IMR-90 (cell line): ENCODE measurements around the gene ZCCHC14.

Experiments used
- BHLHE40 ChIP-seq: fragments of 150-350 bp; IDR thresholded peaks from 2 replicates; pipeline ENCODE4 v1.6.1; 2016; ENCODE audit warnings: mild to moderate bottlenecking, low read depth, low read length
- CEBPB ChIP-seq: IDR thresholded peaks from 2 replicates; pipeline ENCODE4 v1.6.1; 2012; ENCODE audit warnings: low read depth, low read length, improper control_type of control experiment
- CHD1 ChIP-seq: IDR thresholded peaks from 2 replicates; pipeline ENCODE4 v1.6.1; 2012; ENCODE audit warnings: low read depth, low read length, improper control_type of control experiment
- CTCF ChIP-seq: conservative IDR thresholded peaks from 2 replicates; pipeline ENCODE4 v1.5.1; 2012; ENCODE audit warnings: mild to moderate bottlenecking, low read depth, low read length, improper control_type of control experiment
- ELK1 ChIP-seq: fragments of 150-350 bp; IDR thresholded peaks from 2 replicates; pipeline ENCODE4 v1.6.1; 2016; ENCODE audit warnings: low read depth, mild to moderate bottlenecking, low read length, moderate library complexity, borderline replicate concordance
- FOS ChIP-seq: fragments of 150-350 bp; IDR thresholded peaks from 2 replicates; pipeline ENCODE4 v1.6.1; 2016; ENCODE audit warnings: low read depth, low read length
- MAZ ChIP-seq: IDR thresholded peaks from 2 replicates; pipeline ENCODE4 v1.6.1; 2012; ENCODE audit warnings: low read depth, mild to moderate bottlenecking, low read length, improper control_type of control experiment, moderate library complexity, borderline replicate concordance
- MXI1 ChIP-seq: IDR thresholded peaks from 2 replicates; pipeline ENCODE4 v1.6.1; 2012; ENCODE audit warnings: low read depth, mild to moderate bottlenecking, low read length, moderate library complexity, borderline replicate concordance
- POLR2A ChIP-seq: IDR thresholded peaks from 2 replicates; pipeline ENCODE4 v1.6.1; 2012; ENCODE audit warnings: mild to moderate bottlenecking, low read depth, low read length
- RFX5 ChIP-seq: IDR thresholded peaks from 2 replicates; pipeline ENCODE4 v1.8.0; 2012; ENCODE audit warnings: low read depth, mild to moderate bottlenecking, low read length, moderate library complexity
- SMC3 ChIP-seq: fragments of 150-350 bp; IDR thresholded peaks from 2 replicates; pipeline ENCODE4 v1.6.1; 2016; ENCODE audit warnings: low read depth, mild to moderate bottlenecking, antibody characterized with exemption, low read length, moderate library complexity

- TF ChIP-seq ELK1 (no peak), CTCF (no peak), POLR2A (no peak), CHD1 (no peak), SMC3 (no peak), FOS (no peak), MAZ (no peak), CEBPB (no peak), RFX5 (no peak), BHLHE40 (no peak), MXI1 (no peak)
Measured at GRCh38 chr16:87459833-87460232, 33.0 kb downstream of the ZCCHC14 start.
